OCI-LY7 (cell line): ENCODE results near the gene ZSCAN23.

Source experiments
- EZH2phosphoT487 ChIP-seq: fragments of 200-600 bp; sonication (generic); IDR thresholded peaks from 2 replicates; pipeline ENCODE4 v1.6.1; 2018; ENCODE audit warnings: low read depth, borderline replicate concordance, mild to moderate bottlenecking, mixed run types, antibody characterized with exemption, low read length, moderate library complexity, mixed read lengths
- TF ChIP-seq, protein P1 (sequence below): fragments of 200-600 bp; sonication (generic); conservative IDR thresholded peaks from 2 replicates; pipeline ENCODE4 v1.5.1; 2014; ENCODE audit warnings: mild to moderate bottlenecking, antibody characterized with exemption, low read length, moderate library complexity, mixed read lengths

DNA sequence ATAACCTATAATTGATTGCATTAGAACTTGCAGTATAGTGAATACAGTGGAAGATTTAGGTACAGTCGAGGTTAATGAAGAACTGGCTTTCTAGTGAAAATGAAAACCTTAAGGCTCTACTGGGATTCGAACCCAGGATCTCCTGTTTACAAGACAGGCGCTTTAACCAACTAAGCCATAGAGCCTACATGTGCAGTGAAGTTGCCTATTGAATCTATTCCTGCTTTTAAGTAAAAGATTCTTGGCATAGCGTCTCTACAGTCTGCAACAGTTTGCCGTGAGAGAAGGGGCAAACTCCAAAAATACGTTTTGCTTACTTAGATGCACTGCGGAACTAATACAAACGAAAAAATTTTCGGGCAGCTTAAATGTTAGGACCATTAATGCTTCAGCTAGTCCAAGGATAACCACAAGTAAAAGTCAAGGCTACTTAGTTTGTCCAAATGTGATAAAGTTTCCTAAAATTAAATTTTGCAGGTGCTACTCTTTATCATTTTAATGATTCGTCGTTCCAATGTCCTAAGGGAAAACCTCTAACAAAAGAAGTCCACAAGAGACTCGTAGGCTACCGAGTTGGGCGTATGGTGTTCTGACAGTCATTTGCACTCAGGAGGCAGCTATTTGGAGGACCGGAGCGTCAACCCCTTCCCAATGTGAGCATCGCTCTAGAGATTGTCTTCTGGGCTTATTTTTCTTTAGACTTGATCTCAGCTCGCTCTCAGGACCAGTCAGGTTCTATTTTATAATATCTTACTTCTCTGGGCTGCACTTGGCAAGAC, 31.3 kb upstream of the ZSCAN23 start:
- TF ChIP-seq, protein P1, sequence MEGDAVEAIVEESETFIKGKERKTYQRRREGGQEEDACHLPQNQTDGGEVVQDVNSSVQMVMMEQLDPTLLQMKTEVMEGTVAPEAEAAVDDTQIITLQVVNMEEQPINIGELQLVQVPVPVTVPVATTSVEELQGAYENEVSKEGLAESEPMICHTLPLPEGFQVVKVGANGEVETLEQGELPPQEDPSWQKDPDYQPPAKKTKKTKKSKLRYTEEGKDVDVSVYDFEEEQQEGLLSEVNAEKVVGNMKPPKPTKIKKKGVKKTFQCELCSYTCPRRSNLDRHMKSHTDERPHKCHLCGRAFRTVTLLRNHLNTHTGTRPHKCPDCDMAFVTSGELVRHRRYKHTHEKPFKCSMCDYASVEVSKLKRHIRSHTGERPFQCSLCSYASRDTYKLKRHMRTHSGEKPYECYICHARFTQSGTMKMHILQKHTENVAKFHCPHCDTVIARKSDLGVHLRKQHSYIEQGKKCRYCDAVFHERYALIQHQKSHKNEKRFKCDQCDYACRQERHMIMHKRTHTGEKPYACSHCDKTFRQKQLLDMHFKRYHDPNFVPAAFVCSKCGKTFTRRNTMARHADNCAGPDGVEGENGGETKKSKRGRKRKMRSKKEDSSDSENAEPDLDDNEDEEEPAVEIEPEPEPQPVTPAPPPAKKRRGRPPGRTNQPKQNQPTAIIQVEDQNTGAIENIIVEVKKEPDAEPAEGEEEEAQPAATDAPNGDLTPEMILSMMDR, result no peak
- TF ChIP-seq EZH2phosphoT487, result no peak
